Coronary artery (tissue), 2 donors: ENCODE data around the gene RNF4.
A peak's percentile ranks its signal among the peaks of the same experiment; 100 is the strongest.

Experiments used
- DNase-seq: peaks from one replicate; pipeline ENCODE4 v3.0.0-alpha.2; 2017; ENCODE audit warnings: low spot score
- H3K27ac ChIP-seq, 2 donors: fragments of 200-600 bp; sonication (generic); one replicate each; pipeline ENCODE4 v1.5.1; 2016 to 2019
- H3K4me3 ChIP-seq: fragments of 200-600 bp; sonication (generic); 2 replicates; pipeline ENCODE4 v1.5.1; 2016; ENCODE audit warnings: mild to moderate bottlenecking, moderate library complexity
- CTCF ChIP-seq: fragments of 200-600 bp; sonication (generic); IDR thresholded peaks from one replicate; pipeline ENCODE4 v1.5.1; 2019; ENCODE audit warnings: antibody characterized with exemption

RNF4 gene

GRCh38 chr4:2468456-2469191 is at the start of gene RNF4:
Gene RNF4 (plus strand): TSS chr4:2469106. CDS start chr4:2490494, 21,388 bp downstream.
- DNase-seq = peak; percentile 97
- TF ChIP-seq CTCF = no peak
- Histone ChIP-seq H3K27ac (peak within 1 kb of the TSS; percentile 85 to 89), H3K4me3 (peak within 1 kb of the TSS; percentile 89)

- Histone ChIP-seq H3K4me3 (no peak overlapping the region), H3K27ac (no peak overlapping the region)
- DNase-seq = no peak
- no peak for TF ChIP-seq CTCF
Measured at GRCh38 chr4:2419814-2420213, 49.1 kb upstream of the RNF4 start.

GRCh38 chr4:2421928-2422327 is 47.0 kb upstream of the RNF4 start:
- Histone ChIP-seq H3K27ac (no peak overlapping the region), H3K4me3 (no peak overlapping the region)
- no peak for DNase-seq
- no peak for TF ChIP-seq CTCF

- no peak for TF ChIP-seq CTCF
- no peak overlapping the region for H3K4me3 ChIP-seq
- DNase-seq = no peak
- H3K27ac ChIP-seq = no peak overlapping the region
Measured at GRCh38 chr4:2423066-2423465, 45.8 kb upstream of the RNF4 start.

GRCh38 chr4:2423695-2424094 is 45.2 kb upstream of the RNF4 start:
- DNase-seq = no peak
- no peak overlapping the region for H3K4me3 ChIP-seq
- H3K27ac ChIP-seq = no peak overlapping the region

GRCh38 chr4:2424581-2424980 is 44.3 kb upstream of the RNF4 start:
- no peak for TF ChIP-seq CTCF
- no peak for DNase-seq
- H3K4me3 ChIP-seq = no peak overlapping the region
- H3K27ac ChIP-seq = no peak overlapping the region

More at GRCh38 chr4:2423695-2424094, 45.2 kb upstream of the RNF4 start:
- TF ChIP-seq CTCF = no peak

- Histone ChIP-seq H3K27ac (no peak overlapping the region), H3K4me3 (no peak overlapping the region)
- TF ChIP-seq CTCF = no peak
- DNase-seq = no peak
Measured at GRCh38 chr4:2425386-2426068, 43.4 kb upstream of the RNF4 start.
